Measurements from ENCODE around the gene HRAS. TPM values are rescaled to one million over a fixed set of nuclear protein-coding genes. Genes with fewer than 3 reads are reported as not detected.

The HRAS gene
- total and polyA plus RNA-seq, 10 of the 15 experiments (the other 5 are each of a cell fraction or from before 2014, with no cell fraction given), result 2.8 to 72.4 (median 31.7) TPM

GRCh38 chr11:506238-506994 is 29.0 kb downstream of the HRAS start (continued):
- TF ChIP-seq JUNB (IDR thresholded peaks at IDR 0.05), result no peak
- TF ChIP-seq POLR2AphosphoS2 (IDR thresholded peaks at IDR 0.05; ENCODE audit: low read depth, low read length), result peak; percentile 52; the same call in 1 of the 2 replicates
- peak; percentile 84 for TF ChIP-seq IKZF1 (conservative IDR thresholded peaks at IDR 0.05)
- TF ChIP-seq EP300 (IDR thresholded peaks at IDR 0.05; ENCODE audit: borderline replicate concordance in 1 of 2, control insufficient read depth in 1 of 2, low read depth in 2 of 2, low read length in 2 of 2), result no peak
- TF ChIP-seq KAT2A (conservative IDR thresholded peaks at IDR 0.05; ENCODE audit: control insufficient read depth, low read depth, low read length), result no peak
- TF ChIP-seq SKIL (IDR thresholded peaks at IDR 0.05; ENCODE audit: low read depth, poor library complexity, severe bottlenecking), result no peak
- peak; percentile 12; the same call in 1 of the 2 replicates for TF ChIP-seq STAT1 (conservative IDR thresholded peaks at IDR 0.05)
- peak in 1 of 2 experiments; percentile 53; a peak in 1 of 3 replicates for TF ChIP-seq EGR1 (IDR thresholded peaks at IDR 0.05; ENCODE audit: borderline replicate concordance in 1 of 2, low read depth in 2 of 2, low read length in 2 of 2)
- no peak for TF ChIP-seq ZBTB4 (CRISPR knock-in tag; IDR thresholded peaks at IDR 0.05)
- no peak for TF ChIP-seq CHD2 (IDR thresholded peaks at IDR 0.05; ENCODE audit: borderline replicate concordance, low read depth, low read length)
- no peak for TF ChIP-seq MYB (IDR thresholded peaks at IDR 0.05; ENCODE audit: borderline replicate concordance, low read depth, low read length)
- peak; percentile 35 for TF ChIP-seq MYC (IDR thresholded peaks at IDR 0.05; ENCODE audit: insufficient read depth, insufficient read length, insufficient replicate concordance, low read length, severe bottlenecking)
- peak; percentile 77 for TF ChIP-seq CBFB (IDR thresholded peaks at IDR 0.05; ENCODE audit: low read depth)
- TF ChIP-seq MTA3 (IDR thresholded peaks at IDR 0.05; ENCODE audit: borderline replicate concordance, low read length), result no peak
- peak; percentile 96 for TF ChIP-seq ELK1 (IDR thresholded peaks at IDR 0.05; ENCODE audit: low read depth, low read length)
- no peak for TF ChIP-seq CBX5 (IDR thresholded peaks at IDR 0.05; ENCODE audit: low read depth)
